Keratinocyte (primary cell): ENCODE data around the gene KLF12. TPM values are rescaled to one million over a fixed set of nuclear protein-coding genes. Genes with fewer than 3 reads are reported as not detected.

ENCODE experiments used
- DNase-seq: peaks from one replicate; pipeline ENCODE4 v3.0.0-alpha.2; 2011; ENCODE audit warnings: low read depth, missing footprints, low spot score
- FAIRE-seq: peaks from 2 replicates; lab custom pipeline; 2011; peaks lifted over from hg19 to GRCh38; lab: Jason Lieb, UNC
- H2AFZ ChIP-seq: 2 replicates; pipeline ENCODE4 v1.6.0; 2012; ENCODE audit warnings: low read length, control low read depth, inconsistent platforms; ENCODE audit not compliant: control insufficient read depth
- H3K27ac ChIP-seq: 2 replicates; pipeline ENCODE4 v1.5.1; 2011; ENCODE audit warnings: low read length; ENCODE audit not compliant: control insufficient read depth, insufficient read depth
- H3K27me3 ChIP-seq: 3 replicates; pipeline ENCODE4 v1.6.0; 2011; ENCODE audit warnings: low read length; ENCODE audit not compliant: control insufficient read depth, insufficient read depth; ENCODE audit errors: extremely low read depth
- H3K36me3 ChIP-seq, 2 experiments: 2 replicates in 1 of 2; 3 replicates in 1 of 2; pipeline ENCODE4 v1.5.1; 2011; ENCODE audit warnings: low read length in 2 of 2, mild to moderate bottlenecking in 1 of 2; ENCODE audit not compliant: control insufficient read depth in 2 of 2, insufficient read depth in 2 of 2; ENCODE audit errors: extremely low read depth in 1 of 2
- H3K4me1 ChIP-seq: 3 replicates; pipeline ENCODE4 v1.5.1; 2011; ENCODE audit warnings: low read length; ENCODE audit not compliant: control insufficient read depth, insufficient read depth; ENCODE audit errors: extremely low read depth
- H3K4me2 ChIP-seq: 3 replicates; pipeline ENCODE4 v1.6.0; 2011; ENCODE audit warnings: low read depth, low read length; ENCODE audit not compliant: control insufficient read depth, insufficient read depth; ENCODE audit errors: extremely low read depth
- H3K4me3 ChIP-seq, 3 experiments: fragments of 200-600 bp in 1 of 3; sonication (generic) in 1 of 3; 2 replicates in 2 of 3; 3 replicates in 1 of 3; pipeline ENCODE4 v1.5.1; 2011 to 2016; ENCODE audit warnings: low read length in 3 of 3, mild to moderate bottlenecking in 3 of 3, control low read depth in 2 of 3, inconsistent platforms in 1 of 3, low read depth in 1 of 3, mixed read lengths in 1 of 3, mixed run types in 1 of 3, moderate library complexity in 1 of 3; ENCODE audit not compliant: control insufficient read depth in 2 of 3, insufficient read depth in 2 of 3; ENCODE audit errors: extremely low read depth in 1 of 3
- H3K79me2 ChIP-seq: 2 replicates; pipeline ENCODE4 v1.6.0; 2012; ENCODE audit warnings: low read length; ENCODE audit not compliant: control insufficient read depth, insufficient read depth
- H3K9ac ChIP-seq: 3 replicates; pipeline ENCODE4 v1.6.0; 2011; ENCODE audit warnings: low read length; ENCODE audit not compliant: control insufficient read depth, insufficient read depth; ENCODE audit errors: extremely low read depth
- H3K9me1 ChIP-seq: 3 replicates; pipeline ENCODE4 v1.6.0; 2011; ENCODE audit warnings: low read length; ENCODE audit not compliant: control insufficient read depth, insufficient read depth; ENCODE audit errors: extremely low read depth
- H3K9me3 ChIP-seq: 2 replicates; pipeline ENCODE4 v1.5.1; 2012; ENCODE audit warnings: low read depth, low read length; ENCODE audit not compliant: control insufficient read depth
- H4K20me1 ChIP-seq: 3 replicates; pipeline ENCODE4 v1.6.0; 2011; ENCODE audit warnings: low read length; ENCODE audit not compliant: control insufficient read depth, insufficient read depth; ENCODE audit errors: extremely low read depth
- CTCF ChIP-seq, 3 experiments: IDR thresholded peaks in 1 of 3; conservative IDR thresholded peaks in 1 of 3; optimal IDR thresholded peaks in 1 of 3; 2 replicates in 2 of 3; 3 replicates in 1 of 3; pipeline versions ENCODE3 to v1.5.1; 2011; ENCODE audit warnings: low read length in 3 of 3, mild to moderate bottlenecking in 3 of 3, moderate library complexity in 2 of 3, control low read depth in 1 of 3, inconsistent platforms in 1 of 3; ENCODE audit not compliant: insufficient read depth in 2 of 3; ENCODE audit errors: extremely low read depth in 1 of 3
- EZH2 ChIP-seq: IDR thresholded peaks from one replicate; pipeline ENCODE4 v1.6.1; 2012; ENCODE audit warnings: inconsistent platforms, mild to moderate bottlenecking, low read length, moderate library complexity
- dilution Hi-C: fragments of 300-500 bp; cut with MboI; formaldehyde crosslinking; loops from one replicate; pipeline ENCODE4 v1.7.0; 2020; ENCODE audit warnings: low sequenced_read_pairs; ENCODE audit not compliant: extremely low pct_ligation_motif_present
- polyA plus RNA-seq, 5 experiments: library from polyadenylated mRNA; depleted of rRNA in 3 of 5; stranded (reverse) in 3 of 5; stranded (forward) in 1 of 5; unstranded in 1 of 5; fragments of >200 nt; gene quantifications; 1 replicate in 1 of 5; 2 replicates in 3 of 5; 3 replicates in 1 of 5; pipeline versions ENCODE4 v1.2.1 to v1.2.3, GENCODE V29; 2011 to 2012; ENCODE audit warnings: missing spikeins in 2 of 5, low read depth in 1 of 5, low replicate concordance in 1 of 5

KLF12 gene
- polyA plus RNA-seq, 1 donor (not counting 4 experiments of a cell fraction or from before 2014, with no cell fraction given): 6.1 TPM

GRCh38 chr13:74110053-74110452 is 24.2 kb downstream of the KLF12 start:
- H3K4me2 ChIP-seq: no peak overlapping the region
- peaks cover 7% of the 10 kb centered on the region for H3K4me1 ChIP-seq
- dilution Hi-C loops: no loop called here
- no peak for FAIRE-seq
- no peak overlapping the region for H3K27ac ChIP-seq
- H4K20me1 ChIP-seq: no peaks in the 10 kb centered on the region
- H3K9me3 ChIP-seq: no peaks in the 10 kb centered on the region
- no peak overlapping the region for H3K9ac ChIP-seq
- TF ChIP-seq EZH2 (no peak), CTCF (optimal IDR thresholded peaks at IDR 0.05 in 1 of 3, IDR thresholded peaks at IDR 0.05 in 1 of 3, conservative IDR thresholded peaks at IDR 0.05 in 1 of 3; ENCODE audit: extremely low read depth in 1 of 3, insufficient read depth in 2 of 3, low read length in 3 of 3) (no peak)
- peaks cover 2% of the 10 kb centered on the region for H3K9me1 ChIP-seq
- H3K27me3 ChIP-seq: no peaks in the 10 kb centered on the region
- H3K36me3 ChIP-seq: no peaks in the 10 kb centered on the region
- no peak overlapping the region for H2AFZ ChIP-seq
- H3K79me2 ChIP-seq: peaks cover 11% of the 10 kb centered on the region
- H3K4me3 ChIP-seq: no peak overlapping the region
- DNase-seq: no peak

GRCh38 chr13:74107598-74107997 is 26.6 kb downstream of the KLF12 start:
- FAIRE-seq (peak; percentile 53), DNase-seq (no peak)
- no peaks in the 10 kb centered on the region for H3K27me3 ChIP-seq
- H3K4me3 ChIP-seq: no peak overlapping the region
- no peaks in the 10 kb centered on the region for H3K9me3 ChIP-seq
- H4K20me1 ChIP-seq: no peaks in the 10 kb centered on the region
- peaks cover 7% of the 10 kb centered on the region for H3K79me2 ChIP-seq
- dilution Hi-C loops: no loop called here
- no peak overlapping the region for H3K4me2 ChIP-seq
- H3K9me1 ChIP-seq: peaks cover 2% of the 10 kb centered on the region
- no peaks in the 10 kb centered on the region for H3K36me3 ChIP-seq
- no peak overlapping the region for H3K27ac ChIP-seq
- TF ChIP-seq EZH2 (no peak), CTCF (optimal IDR thresholded peaks at IDR 0.05 in 1 of 3, IDR thresholded peaks at IDR 0.05 in 1 of 3, conservative IDR thresholded peaks at IDR 0.05 in 1 of 3; ENCODE audit: extremely low read depth in 1 of 3, insufficient read depth in 2 of 3, low read length in 3 of 3) (no peak)
- H3K4me1 ChIP-seq: no peaks in the 10 kb centered on the region
- H3K9ac ChIP-seq: no peak overlapping the region
- no peak overlapping the region for H2AFZ ChIP-seq
